Pons (tissue), 1 donor: ENCODE results near the gene M1AP.

Experiments
- DNase-seq: peaks from one replicate; pipeline ENCODE4 v3.0.0-alpha.2; 2016; ENCODE audit warnings: low spot score

M1AP gene

DNA sequence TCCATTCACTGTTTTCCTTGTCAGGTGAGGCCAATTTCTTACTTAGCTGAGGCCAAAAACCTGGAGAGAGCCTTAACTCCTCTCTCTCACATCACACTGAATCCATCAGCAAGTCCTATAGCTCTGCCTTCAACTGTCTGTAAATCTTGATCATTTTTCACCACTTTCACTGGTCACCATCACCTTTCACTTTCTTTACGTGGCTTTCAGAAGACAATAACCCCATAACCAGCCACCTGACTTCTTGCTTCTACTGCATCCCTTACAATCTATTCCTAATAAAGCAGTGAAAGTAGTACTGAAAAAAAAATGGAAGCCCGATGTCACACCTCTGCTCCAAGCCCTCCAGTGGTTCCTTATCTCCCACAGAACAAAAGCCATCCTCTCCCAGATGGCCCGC lies 102.1 kb downstream of the M1AP start:
- DNase-seq = no peak

DNA sequence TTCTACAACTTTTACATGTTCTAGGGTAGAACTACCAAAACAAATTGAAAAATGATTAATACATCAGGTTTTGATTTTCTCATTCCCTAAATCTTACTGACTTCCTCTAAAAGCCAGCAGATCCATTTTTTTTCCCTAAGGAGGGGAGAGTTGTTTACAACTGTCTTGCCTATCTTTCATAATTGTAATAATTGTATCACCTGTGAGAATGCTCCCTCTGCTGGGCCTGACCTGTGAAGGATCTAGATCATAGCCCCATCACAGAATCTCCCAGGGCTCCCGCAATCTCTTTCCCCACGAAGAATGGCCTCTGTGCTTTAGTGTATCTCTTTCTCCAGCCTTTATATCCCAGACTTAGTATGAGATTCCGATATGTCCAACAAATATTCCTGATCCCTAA lies 103.5 kb downstream of the M1AP start:
- DNase-seq = no peak

DNA sequence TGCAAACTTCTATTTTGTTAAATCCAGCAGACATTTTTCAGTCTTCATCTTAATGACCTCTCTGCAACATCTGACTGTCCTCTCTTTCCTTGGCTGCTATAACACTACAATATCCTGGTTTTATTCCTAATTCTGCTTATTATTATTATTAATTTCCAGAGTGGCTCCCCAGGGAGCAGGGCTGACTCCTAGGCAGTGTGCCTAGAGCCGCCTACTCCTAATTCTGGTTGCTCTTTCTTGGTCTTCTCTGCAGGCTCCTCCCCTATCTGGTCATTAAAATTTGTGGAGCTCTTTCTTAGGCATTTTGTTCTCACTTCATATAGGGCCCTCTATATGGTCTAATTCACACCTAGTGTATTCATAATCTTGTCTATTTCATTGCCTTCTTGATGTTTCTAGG lies 105.2 kb downstream of the M1AP start:
- no peak for DNase-seq

DNA sequence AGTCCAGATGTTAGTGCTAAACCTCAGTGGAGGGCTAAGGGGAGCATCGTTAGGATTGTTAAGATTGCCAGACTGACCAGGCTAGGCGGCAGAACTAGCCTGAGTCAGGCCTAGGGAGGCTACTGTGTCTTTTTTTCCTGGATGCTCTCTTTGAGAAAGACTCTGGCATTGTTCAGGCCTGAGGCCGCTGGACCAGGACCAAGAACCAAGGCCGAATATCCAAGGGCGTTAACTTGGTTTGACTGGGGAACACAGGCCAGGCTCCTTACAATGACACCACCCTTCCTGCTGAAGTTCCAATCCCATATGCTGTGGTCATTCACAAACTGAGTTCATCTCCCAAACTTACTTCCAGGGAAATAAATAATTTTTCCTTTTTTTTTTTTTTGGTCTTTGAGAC lies 107.8 kb downstream of the M1AP start:
- no peak for DNase-seq

DNA sequence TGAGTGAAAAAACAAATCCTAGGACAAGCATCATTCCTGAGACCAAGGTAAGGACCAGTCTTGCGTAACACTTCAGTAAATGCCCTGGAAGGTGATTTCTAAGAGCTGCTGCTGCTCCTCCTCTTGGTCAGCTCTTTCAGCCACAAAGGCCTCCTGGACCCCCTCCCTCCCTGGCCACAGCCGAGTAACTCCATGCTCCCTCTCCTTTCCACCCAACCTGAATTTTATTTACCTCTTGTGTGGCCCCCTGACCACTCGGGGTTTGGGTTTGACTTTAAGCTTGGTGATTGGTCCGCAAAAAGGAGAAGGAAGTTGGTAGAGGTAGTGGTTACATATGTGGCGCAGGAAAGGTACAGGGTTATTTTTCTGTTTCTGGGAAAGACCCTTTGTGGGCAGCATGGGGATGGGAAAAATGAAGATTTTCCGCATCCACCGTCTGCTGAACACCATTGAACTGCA lies 109.2 kb downstream of the M1AP start:
- no peak for DNase-seq

DNA sequence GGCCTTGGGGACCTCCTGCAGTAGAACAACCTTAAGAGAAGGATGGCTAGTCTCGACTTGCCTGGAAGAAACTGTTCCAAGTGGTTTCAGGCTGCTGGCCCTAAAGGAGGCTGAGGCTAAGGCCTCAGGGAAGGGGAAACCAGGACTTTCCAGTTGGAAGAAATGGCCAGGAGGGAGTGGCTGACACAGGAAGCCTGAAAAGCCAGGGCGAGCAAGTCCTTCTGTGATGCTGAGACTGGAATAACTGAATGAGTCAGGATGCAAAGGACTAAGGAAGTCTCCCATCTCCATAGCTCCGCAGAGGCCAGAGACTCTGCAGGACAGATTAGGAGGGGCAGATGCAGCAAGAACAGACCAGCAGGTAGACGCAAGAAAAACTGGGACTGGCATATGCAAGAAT lies 111.0 kb downstream of the M1AP start:
- DNase-seq = no peak

DNA sequence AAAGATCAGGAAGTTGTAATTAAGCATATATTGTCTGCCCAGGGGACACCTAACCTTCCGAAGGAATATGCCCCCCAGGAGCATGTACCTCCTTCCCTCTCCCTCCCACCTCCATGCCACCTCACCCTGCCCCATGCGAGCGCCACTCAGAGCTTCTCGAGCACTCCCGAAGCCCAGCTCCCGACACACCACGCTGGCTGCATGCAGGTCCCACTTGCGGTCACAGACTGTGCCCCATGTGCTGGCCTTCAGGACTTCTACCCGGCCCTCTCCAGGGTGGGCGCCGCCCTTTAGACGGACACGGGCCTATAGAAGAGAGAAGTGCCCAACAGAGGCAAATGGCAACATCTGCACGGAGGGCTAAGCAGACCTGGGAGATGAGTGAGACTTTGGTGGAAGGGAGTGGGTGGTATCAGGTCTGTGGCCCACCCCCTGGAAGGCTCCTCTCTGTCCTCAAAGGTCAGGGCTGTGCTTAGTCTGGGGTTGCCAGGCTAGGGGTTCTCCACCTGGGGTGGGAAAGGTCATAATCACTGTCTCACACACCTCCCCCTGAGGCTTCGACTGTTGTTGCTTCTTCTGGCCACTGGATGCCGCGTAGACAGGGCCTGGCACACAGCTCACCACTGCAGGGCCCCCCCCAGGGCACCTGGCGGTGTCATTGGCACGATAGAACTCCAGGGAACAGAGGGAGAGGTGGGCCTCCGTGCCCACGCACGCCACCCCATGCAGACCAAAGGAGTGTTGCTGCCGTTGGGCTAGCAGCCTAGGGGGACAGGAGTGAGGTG lies 111.8 kb downstream of the M1AP start:
- DNase-seq = no peak

DNA sequence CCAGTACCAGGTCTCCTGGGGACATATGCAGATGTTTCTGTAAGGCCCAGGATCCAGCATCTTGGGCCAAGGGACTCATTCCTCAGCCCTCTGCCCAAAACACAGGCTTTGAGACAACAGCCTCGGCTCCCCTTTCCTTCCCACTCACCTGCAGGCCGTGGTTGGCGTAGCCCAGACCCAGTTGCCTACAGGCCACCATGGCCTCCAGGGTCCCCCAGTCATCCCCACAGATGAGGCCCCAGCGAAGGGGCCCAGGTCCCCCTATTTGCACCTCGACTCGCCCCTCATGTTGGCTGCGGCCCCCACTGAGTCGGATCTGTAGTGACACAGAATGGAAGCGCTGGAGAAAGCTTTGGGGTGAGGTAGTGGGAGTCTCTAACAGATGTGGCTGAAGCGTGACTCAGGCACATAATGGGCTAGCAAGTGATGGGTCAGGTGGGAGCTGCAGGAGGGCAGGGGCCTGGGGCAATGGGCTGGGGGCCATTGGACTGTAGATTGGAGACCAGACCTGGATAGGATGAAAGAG lies 112.6 kb downstream of the M1AP start:
- DNase-seq = no peak

DNA sequence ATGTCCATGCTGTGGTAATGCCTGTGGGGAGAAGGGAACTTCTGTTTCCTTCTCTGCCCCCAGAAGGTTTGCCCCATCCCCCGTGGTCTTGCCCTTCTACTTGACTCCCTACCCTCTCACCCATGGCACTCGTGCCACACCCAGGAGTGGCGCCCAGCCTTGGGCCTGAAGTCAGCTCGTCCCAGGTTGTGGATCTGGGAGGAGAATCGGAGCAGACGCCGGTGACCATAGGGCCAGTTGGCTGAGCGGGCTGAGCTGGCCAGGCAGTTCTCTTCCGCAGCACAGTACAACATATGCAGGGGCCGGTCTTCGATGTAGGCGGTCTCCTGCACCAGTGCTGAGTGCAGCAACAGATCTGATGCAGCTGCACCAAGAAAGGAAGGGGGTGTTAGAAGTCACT lies 113.7 kb downstream of the M1AP start:
- no peak for DNase-seq

DNA sequence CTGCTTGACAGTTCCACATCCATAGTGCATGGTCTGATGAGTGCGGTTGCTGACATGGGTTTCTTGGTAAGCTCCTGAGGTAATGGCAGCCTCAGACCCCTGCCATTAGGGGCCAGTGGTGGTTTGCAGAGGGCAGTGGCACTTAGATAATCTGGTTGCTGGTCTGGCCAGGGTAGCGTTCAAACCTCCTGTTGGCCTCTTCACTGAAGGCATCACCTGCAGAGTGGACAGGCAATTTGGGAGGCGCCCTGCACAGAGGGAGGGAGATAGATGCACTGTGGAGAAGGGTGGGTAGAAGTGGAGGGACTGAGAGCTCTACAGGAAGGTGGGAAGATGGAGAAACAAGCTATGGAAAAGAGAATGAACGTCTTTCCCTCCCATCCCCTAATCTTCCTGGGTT lies 114.7 kb downstream of the M1AP start:
- DNase-seq = no peak

DNA sequence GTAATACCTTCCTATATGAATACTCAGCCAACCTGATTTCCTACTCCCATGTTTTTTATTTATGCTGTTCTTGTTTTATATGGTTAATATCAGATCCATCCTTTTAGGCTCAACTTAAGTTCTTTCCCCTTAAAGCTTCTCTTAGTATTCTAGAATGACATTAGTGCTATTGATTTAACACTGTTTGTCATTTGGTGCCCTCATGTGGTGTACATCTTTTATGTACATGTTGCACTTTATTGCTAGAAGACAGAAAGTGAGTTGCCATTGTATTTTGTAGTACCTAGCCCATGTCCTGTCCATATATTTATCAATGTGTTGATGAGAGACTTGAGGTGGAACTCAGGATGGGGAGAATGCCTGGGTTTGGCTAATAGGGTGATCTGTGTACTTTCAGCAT lies 115.9 kb downstream of the M1AP start:
- peak; percentile 51 for DNase-seq

DNA sequence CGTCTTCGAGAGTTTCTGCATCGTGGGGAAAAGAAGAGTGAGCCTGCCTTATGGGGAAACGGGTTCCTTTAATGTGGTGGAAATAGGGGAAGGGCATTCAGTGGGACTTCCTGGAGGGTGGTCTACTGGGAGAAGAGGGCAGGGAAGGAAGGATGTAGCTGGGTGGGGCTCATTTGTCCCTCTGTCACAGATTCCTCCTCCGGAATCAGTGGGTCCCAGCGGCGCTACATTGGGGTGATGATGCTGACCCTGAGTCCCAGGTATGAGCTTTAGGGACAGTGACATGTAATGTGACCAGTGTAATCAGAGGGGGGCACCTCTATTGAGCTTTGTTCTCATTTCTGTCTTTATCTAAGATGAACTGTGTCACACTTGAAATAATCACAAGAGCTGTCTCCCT lies 116.5 kb downstream of the M1AP start:
- no peak for DNase-seq

DNA sequence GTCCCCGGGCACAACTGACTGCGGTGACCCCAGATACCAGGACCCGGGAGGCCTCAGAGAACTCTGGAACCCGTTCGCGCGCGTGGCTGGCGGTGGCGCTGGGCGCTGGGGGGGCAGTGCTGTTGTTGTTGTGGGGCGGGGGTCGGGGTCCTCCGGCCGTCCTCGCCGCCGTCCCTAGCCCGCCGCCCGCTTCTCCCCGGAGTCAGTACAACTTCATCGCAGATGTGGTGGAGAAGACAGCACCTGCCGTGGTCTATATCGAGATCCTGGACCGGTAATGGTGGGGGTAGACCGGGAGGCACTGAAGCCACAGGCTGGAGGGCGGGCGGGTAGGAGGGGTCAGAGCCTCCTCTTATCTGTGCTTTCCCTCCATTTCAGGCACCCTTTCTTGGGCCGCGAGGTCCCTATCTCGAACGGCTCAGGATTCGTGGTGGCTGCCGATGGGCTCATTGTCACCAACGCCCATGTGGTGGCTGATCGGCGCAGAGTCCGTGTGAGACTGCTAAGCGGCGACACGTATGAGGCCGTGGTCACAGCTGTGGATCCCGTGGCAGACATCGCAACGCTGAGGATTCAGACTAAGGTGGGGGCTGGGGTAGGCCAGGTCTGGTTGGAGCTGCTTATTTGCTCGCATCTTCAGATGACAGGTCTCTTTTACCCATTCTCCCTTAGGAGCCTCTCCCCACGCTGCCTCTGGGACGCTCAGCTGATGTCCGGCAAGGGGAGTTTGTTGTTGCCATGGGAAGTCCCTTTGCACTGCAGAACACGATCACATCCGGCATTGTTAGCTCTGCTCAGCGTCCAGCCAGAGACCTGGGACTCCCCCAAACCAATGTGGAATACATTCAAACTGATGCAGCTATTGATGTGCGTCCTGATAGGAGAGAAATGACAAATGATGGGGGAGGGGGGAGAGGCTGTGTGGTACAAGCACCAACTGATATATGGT lies 117.6 kb downstream of the M1AP start:
- peak; percentile 30 for DNase-seq

DNA sequence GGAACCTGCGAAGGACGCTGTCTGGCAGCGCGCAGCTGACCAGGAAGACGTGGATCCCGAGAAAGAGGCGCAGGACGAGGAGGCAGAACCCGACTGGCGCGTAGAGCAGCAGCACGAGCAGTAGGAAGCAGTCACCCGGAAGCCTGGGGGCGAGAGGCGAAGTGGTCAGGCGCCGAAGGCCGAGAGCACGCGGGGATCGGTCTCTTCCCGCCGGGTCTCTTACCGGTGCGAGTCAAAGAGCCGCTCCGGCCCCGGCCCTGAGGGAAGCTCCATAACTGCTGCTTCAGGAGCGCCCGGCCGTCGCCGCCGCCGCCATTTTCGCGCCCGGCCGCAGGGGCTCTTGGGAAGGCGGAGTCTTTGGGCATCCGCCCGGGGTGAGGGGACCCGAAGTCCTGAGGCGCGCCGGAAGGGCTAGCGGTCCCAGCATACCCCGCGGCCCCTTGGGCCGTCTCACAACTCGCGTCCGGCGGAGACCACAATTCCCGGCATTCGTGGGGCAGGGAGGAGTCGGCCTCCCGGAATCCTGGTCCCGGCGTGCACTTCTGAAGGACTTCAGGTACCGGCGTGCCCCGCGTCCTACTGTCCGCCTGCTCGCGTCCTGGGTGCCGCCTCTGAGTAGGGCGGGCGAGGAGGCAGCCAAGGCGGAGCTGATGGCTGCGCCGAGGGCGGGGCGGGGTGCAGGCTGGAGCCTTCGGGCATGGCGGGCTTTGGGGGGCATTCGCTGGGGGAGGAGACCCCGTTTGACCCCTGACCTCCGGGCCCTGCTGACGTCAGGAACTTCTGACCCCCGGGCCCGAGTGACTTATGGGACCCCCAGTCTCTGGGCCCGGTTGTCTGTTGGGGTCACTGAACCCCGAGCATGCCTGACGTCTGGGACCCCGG lies 118.5 kb downstream of the M1AP start, which contains the start of the genes AUP1 and HTRA2:
Gene AUP1 (minus strand): TSS at position 350 of the 882 bp plus-strand sequence. CDS start 77 bp downstream, at position 273.
Gene HTRA2 (plus strand): TSS at position 577 of the 882 bp plus-strand sequence. CDS start 74 bp downstream, at position 651.
- DNase-seq = peak; percentile 98

DNA sequence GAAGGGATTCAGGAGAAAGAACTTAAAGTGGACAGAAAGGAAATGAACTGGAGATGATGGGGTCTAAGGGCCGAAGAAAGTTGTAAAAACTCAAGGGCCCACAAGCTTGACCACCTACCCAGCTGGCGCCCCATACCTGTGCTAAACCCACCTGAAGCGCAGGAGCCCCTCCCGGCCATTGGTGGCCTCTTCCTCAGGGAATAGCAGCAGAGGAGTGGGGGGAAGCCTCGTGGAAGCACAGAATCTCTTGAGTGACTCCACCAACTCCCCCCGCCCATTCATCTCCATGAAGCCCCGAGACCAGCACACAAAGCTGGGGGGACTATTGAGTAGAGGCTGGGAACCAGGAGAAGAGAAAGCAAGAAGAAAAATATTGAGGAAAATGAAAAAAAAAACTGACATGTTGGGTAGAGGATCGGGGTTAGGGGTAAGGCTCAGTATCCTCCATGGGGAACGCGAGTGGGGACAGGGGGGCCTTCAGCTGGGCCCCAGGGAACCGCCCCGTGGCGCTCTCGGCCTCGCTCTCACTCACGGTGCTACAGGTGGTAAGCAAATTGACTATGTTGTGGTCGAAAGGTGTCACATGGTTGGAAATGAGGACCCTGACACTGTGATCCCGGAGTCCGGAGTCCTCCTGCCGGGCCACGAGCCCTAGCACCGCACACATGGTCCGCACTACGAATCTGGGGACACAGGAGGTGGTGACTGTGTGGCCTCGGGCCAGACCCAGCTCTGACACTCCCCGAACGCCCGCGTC lies 119.4 kb downstream of the M1AP start:
- no peak for DNase-seq

DNA sequence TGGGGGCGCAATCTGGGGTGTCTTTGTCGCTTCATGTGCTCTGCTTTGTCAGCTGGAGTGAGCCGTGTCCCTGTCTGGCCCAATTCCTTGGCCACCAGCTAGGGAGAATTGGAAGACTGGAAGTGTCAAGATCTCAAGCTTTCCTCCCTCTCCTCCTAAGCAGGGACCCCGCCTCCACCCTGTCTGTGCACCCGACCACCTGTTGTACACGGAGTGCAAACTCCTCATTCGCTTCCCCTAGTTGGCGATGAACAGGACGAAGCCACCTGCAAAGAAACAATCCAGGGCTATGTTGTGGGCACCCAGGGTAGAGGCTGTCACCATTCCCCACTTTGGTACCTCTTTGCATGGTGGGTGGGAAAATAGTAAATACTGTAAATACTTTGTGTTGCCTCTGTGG lies 120.4 kb downstream of the M1AP start:
- DNase-seq = no peak

DNA sequence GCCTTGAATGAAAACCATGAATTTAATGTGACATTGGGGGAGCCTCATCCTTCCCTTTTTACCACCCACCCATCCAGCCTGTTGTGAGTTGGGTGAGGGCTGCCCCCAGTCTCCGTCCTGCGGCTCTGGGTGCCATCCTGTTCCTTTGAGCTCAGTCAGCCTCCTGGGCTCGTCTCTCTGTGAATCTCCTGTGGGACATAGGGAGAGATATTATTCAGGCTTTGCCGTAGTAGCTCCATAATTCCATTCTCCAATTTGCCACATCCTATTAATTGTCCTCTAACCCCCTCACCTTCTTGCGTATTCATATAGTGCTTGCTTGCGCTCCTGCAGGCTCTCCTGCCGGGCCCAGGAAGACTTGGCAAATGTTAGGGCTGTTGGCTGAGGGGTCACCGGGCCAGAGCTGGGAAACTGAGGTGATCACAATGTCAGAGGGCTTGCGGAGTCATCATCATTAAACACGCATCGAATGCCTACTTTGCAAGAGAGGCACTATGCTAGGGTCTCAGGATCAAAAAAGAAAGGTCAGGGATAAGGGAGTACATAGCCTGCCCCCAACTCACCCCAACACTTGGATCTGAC lies 121.4 kb downstream of the M1AP start:
- no peak for DNase-seq

DNA sequence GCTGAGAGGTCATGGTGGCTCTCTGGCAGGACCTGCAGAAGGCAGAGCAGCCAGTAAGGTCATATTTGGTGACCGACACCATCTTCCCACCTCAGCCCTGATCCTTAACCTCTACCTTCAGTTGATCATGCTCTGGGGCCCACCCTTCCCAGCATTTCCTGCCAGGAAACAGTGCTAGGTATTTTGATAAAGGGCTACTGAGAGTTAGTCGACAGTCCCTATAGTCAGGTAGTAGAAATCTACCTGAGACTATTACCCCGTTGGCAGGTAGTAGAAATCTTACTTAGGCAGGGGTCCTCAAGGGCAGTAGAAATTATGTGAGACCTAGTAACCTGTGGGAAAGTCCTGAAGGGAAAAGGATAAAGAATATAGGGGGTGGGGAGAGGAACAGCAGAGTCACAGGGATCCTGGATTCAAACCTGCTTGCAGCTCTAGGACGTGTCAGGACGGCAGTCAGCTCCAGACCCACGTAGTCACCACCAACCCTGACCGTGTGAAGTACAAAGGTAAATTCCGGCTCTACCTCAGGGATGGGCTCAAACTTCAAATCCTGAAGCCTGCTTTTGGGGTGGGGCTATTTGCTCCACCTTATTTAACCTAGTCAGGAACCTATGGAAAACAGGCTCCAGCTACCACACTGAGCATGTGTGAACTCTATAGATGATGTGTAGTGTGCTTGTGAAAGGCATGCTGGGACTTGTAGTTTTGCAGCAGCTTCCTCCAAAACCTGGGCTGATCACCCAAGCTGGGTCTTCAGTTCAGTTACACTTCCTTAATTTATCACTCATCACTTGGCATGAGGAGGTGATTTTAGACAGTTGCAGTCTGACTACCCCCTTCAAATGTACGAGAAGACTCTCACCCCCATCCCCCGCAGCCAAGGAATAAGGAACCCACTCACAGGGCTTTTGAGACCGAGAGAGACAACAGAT lies 122.1 kb downstream of the M1AP start, which contains the start of gene DQX1:
Gene DQX1 (minus strand): TSS at position 515 of the 932 bp plus-strand sequence. CDS start 502 bp downstream, at position 13.
- peak; percentile 39 for DNase-seq
